Articular chondrocyte of knee joint (primary cell): Measurements from ENCODE around the gene CASK. TPM values are rescaled to one million over a fixed set of nuclear protein-coding genes. Genes with fewer than 3 reads are reported as not detected.

Experiments used
- small RNA-seq: library from RNA; depleted of rRNA; stranded (forward); fragments of <200 nt; gene quantifications from one replicate; pipeline ENCODE3, GENCODE V24; 2012
- total RNA-seq: library from RNA; depleted of rRNA; stranded (reverse); fragments of >200 nt; gene quantifications from 2 replicates; pipeline ENCODE4 v1.2.3, GENCODE V29; 2012

The CASK gene
- total RNA-seq: 30.1 and 34.5 TPM in 2 replicates

GRCh38 chrX:41923211-41923977 is at the start of gene CASK:
CASK (minus strand) TSS chrX:41923554; CDS start chrX:41922988, 566 bp downstream.

GRCh38 chrX:41723826-41724225 is 199.5 kb downstream of the CASK start, which contains the start of gene GPR82:
GPR82 (plus strand) TSS chrX:41724181; CDS start chrX:41727027, 2,846 bp downstream.

GRCh38 chrX:41688835-41689234 is 234.5 kb downstream of the CASK start, which contains the start of gene GPR34:
GPR34 (plus strand) TSS chrX:41688973; CDS start chrX:41695634, 6,661 bp downstream.

Small RNA genes lying within 50 kb of the gene (small RNA-seq; reads per million reads assigned to genes)
- not detected for gene AL353691.2
- gene RN7SL144P: not detected
- not detected for gene RNU6-1321P
- gene RNU6-202P: not detected

Other genes starting within 250 kb of the CASK start
- gene GPR34, start 234.6 kb downstream of the CASK start, total RNA-seq: not detected in 2 replicates
- gene GPR82, start 199.4 kb downstream of the CASK start, total RNA-seq: not detected in 2 replicates